ENCODE results near the gene UBQLN3.
A peak's percentile ranks its signal among the peaks of the same experiment; 100 is the strongest.

Gene UBQLN3

DNA sequence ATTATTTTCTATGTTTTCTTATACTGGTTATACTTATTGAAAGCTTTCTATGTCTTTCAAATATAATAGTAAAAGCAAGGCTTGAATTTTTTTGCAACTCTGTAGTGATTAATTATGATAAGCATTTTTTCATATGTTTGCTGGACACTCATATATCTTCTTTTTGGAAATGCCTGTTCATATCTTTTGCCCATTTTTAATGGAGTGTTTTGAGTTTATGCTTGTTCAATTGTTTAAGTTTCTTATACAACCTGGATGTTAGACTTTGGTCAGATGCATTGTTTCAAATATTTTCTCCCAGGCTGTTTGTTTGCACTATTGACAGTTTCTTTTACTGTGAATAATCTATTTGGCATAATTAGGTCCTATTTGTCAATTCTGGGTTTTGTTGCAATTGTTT lies 26.7 kb upstream of the UBQLN3 start:
- DNase-seq (ENCODE audit: low read depth in 1 of 2, low spot score in 1 of 2), result no peak
- Histone ChIP-seq H3K4me3 (replicated peaks; ENCODE audit: insufficient read depth, low read length) (no peak overlapping the region), H3K27me3 (ENCODE audit: insufficient read depth, poor library complexity, severe bottlenecking) (peaks cover 2% of the 10 kb centered on the region), H3K27ac (replicated peaks) (no peak overlapping the region)
- TF ChIP-seq, protein P1, sequence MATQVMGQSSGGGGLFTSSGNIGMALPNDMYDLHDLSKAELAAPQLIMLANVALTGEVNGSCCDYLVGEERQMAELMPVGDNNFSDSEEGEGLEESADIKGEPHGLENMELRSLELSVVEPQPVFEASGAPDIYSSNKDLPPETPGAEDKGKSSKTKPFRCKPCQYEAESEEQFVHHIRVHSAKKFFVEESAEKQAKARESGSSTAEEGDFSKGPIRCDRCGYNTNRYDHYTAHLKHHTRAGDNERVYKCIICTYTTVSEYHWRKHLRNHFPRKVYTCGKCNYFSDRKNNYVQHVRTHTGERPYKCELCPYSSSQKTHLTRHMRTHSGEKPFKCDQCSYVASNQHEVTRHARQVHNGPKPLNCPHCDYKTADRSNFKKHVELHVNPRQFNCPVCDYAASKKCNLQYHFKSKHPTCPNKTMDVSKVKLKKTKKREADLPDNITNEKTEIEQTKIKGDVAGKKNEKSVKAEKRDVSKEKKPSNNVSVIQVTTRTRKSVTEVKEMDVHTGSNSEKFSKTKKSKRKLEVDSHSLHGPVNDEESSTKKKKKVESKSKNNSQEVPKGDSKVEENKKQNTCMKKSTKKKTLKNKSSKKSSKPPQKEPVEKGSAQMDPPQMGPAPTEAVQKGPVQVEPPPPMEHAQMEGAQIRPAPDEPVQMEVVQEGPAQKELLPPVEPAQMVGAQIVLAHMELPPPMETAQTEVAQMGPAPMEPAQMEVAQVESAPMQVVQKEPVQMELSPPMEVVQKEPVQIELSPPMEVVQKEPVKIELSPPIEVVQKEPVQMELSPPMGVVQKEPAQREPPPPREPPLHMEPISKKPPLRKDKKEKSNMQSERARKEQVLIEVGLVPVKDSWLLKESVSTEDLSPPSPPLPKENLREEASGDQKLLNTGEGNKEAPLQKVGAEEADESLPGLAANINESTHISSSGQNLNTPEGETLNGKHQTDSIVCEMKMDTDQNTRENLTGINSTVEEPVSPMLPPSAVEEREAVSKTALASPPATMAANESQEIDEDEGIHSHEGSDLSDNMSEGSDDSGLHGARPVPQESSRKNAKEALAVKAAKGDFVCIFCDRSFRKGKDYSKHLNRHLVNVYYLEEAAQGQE (IDR thresholded peaks at IDR 0.05; ENCODE audit: insufficient replicate concordance, low read depth), result no peak

- TF ChIP-seq SPI1 (IDR thresholded peaks at IDR 0.05; ENCODE audit: borderline replicate concordance, low read depth) (peak; percentile 2; the same call in 1 of the 2 replicates), POLR2AphosphoS5 (IDR thresholded peaks at IDR 0.05; ENCODE audit: low read depth) (no peak)
- DNase-seq (ENCODE audit: low read depth in 1 of 2, low spot score in 1 of 2), result peak in 1 of 2 experiments; percentile 26
- H3K4me3 ChIP-seq (replicated peaks; ENCODE audit: insufficient read depth, low read length), result no peak overlapping the region
- H3K27me3 ChIP-seq (ENCODE audit: insufficient read depth, poor library complexity, severe bottlenecking), result no peaks in the 10 kb centered on the region
- H3K27ac ChIP-seq (replicated peaks), result no peak overlapping the region
Measured at GRCh38 chr11:5534046-5534445, 24.3 kb upstream of the UBQLN3 start.

DNA sequence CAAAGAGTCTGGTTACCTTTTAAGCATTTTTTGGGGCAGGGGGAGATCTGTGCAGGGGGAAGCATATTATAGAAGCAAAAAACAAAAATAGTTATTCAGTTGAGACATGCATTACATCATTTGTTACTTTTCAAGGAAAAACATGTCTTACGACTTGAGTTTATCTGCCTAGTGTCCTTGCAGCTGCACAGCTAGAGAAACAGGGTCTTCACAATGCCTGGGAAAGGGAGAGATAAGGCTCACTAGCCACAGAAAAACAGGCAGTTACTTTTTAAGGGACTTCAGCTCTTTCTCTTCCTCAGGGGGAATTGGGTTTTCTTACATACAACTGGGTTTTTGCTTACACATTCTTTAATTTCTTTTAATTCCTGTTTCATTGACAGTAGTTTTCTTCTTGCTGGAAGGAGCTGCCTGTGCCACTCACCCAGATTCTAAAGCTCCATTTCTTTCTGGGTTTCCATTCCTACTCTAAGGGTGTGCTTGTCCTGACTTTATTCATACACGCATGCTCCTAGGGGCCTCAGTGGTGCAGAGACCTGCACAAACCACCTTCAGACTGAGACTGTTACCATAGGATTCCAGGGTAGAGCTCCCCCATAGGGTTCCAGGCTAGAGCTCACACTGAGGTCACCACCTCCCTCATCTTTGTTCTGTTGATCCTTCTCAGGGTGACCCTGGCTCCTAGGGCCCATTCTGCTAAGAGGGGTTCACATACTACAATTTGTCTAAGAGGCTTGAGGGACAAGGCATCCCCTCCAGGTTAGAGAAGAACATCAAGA lies 21.5 kb upstream of the UBQLN3 start:
- no peak for DNase-seq (ENCODE audit: low read depth in 1 of 2, low spot score in 1 of 2)
- TF ChIP-seq SPI1 (IDR thresholded peaks at IDR 0.05; ENCODE audit: borderline replicate concordance, low read depth) (no peak), GABPA (IDR thresholded peaks at IDR 0.05; ENCODE audit: low read depth) (no peak), CTCF (IDR thresholded peaks at IDR 0.05; ENCODE audit: insufficient read depth, low read length) (no peak), POLR2AphosphoS5 (IDR thresholded peaks at IDR 0.05; ENCODE audit: low read depth) (no peak)
- TF ChIP-seq, protein P1 (IDR thresholded peaks at IDR 0.05; ENCODE audit: insufficient replicate concordance, low read depth), result no peak
- Histone ChIP-seq H3K4me3 (replicated peaks; ENCODE audit: insufficient read depth, low read length) (no peak overlapping the region), H3K27ac (replicated peaks) (no peak overlapping the region), H3K27me3 (ENCODE audit: insufficient read depth, poor library complexity, severe bottlenecking) (no peaks in the 10 kb centered on the region)

DNA sequence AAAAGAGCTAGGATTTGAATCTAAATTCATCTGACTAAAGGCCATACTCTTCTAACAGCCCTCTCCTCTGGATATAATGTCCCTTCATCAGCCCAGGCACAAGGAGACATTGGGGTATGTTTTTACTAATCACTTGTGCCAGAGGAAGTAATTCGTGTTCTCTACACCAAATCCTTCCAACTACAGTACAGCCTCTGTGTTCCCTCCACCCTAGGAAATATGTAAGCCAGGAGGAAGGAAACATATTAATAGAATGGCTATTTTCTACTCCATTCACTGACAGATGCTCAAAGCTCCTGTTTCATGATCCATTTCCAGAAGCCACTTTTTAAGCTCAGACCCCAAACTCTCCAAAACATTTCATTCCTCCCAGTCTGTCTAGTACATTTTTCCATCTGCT lies 18.7 kb upstream of the UBQLN3 start:
- TF ChIP-seq SPI1 (IDR thresholded peaks at IDR 0.05; ENCODE audit: borderline replicate concordance, low read depth) (no peak), GABPA (IDR thresholded peaks at IDR 0.05; ENCODE audit: low read depth) (no peak), CTCF (IDR thresholded peaks at IDR 0.05; ENCODE audit: insufficient read depth, low read length) (no peak), POLR2AphosphoS5 (IDR thresholded peaks at IDR 0.05; ENCODE audit: low read depth) (no peak)
- TF ChIP-seq, protein P1 (IDR thresholded peaks at IDR 0.05; ENCODE audit: insufficient replicate concordance, low read depth), result no peak
- no peak for DNase-seq (ENCODE audit: low read depth in 1 of 2, low spot score in 1 of 2)
- Histone ChIP-seq H3K27me3 (ENCODE audit: insufficient read depth, poor library complexity, severe bottlenecking) (no peaks in the 10 kb centered on the region), H3K4me3 (replicated peaks; ENCODE audit: insufficient read depth, low read length) (no peak overlapping the region), H3K27ac (replicated peaks) (no peak overlapping the region)
